AG10803 (cell line): Measurements from ENCODE around the gene ARF5.

Source experiments
- DNase-seq: peaks from one replicate; pipeline ENCODE4 v3.0.0; 2010; ENCODE audit warnings: low read depth
- H3K4me3 ChIP-seq: 2 replicates; pipeline ENCODE4 v1.5.1; 2011; ENCODE audit warnings: mild to moderate bottlenecking, low read length, control low read depth
- CTCF ChIP-seq: conservative IDR thresholded peaks from 2 replicates; pipeline ENCODE4 v1.5.1; 2011; ENCODE audit warnings: mild to moderate bottlenecking, low read length, control low read depth, inconsistent platforms

Gene ARF5

GRCh38 chr7:127632276-127632910 is 44.2 kb downstream of the ARF5 start:
- DNase-seq, result peak; percentile 97
- no peak overlapping the region for H3K4me3 ChIP-seq
- TF ChIP-seq CTCF, result no peak

- no peak for DNase-seq
- no peak overlapping the region for H3K4me3 ChIP-seq
- TF ChIP-seq CTCF, result no peak
Measured at GRCh38 chr7:127635659-127636285, 47.6 kb downstream of the ARF5 start.

DNA sequence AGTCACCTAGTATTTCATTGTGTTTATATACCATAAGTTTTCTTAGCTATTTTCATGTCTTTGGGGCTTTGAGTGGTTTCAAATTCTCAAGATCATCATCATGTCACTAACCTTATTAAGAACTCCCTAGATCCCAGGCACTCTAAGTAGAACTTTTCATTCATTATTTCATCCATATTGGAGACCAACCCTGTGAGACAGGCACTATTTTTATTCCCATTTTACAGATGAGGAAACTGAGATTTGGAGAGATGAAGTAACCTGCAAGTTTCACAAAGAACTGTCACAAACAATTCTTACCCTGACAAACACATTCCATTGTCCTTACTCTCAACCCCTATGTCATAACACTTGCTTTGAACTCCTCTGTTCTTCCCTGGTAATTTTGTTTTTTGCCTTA is 50.0 kb downstream of the ARF5 start:
- H3K4me3 ChIP-seq, result no peak overlapping the region
- TF ChIP-seq CTCF, result no peak
- peak; percentile 21 for DNase-seq
